GM12873 (cell line): Measurements from ENCODE around the gene GPR162.
A peak's percentile ranks its signal among the peaks of the same experiment; 100 is the strongest.

Experiments used
- TF ChIP-seq, protein P1 (sequence below): IDR thresholded peaks from 2 replicates; pipeline ENCODE4 v1.5.1; 2012; ENCODE audit warnings: low read depth, mild to moderate bottlenecking, moderate library complexity, low read length, control low read depth; ENCODE audit not compliant: insufficient read depth; ENCODE audit errors: missing control alignments

Gene GPR162

GRCh38 chr12:6824085-6824775 lies 2.6 kb downstream of the GPR162 start:
- TF ChIP-seq, protein P1, sequence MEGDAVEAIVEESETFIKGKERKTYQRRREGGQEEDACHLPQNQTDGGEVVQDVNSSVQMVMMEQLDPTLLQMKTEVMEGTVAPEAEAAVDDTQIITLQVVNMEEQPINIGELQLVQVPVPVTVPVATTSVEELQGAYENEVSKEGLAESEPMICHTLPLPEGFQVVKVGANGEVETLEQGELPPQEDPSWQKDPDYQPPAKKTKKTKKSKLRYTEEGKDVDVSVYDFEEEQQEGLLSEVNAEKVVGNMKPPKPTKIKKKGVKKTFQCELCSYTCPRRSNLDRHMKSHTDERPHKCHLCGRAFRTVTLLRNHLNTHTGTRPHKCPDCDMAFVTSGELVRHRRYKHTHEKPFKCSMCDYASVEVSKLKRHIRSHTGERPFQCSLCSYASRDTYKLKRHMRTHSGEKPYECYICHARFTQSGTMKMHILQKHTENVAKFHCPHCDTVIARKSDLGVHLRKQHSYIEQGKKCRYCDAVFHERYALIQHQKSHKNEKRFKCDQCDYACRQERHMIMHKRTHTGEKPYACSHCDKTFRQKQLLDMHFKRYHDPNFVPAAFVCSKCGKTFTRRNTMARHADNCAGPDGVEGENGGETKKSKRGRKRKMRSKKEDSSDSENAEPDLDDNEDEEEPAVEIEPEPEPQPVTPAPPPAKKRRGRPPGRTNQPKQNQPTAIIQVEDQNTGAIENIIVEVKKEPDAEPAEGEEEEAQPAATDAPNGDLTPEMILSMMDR, result no peak

DNA sequence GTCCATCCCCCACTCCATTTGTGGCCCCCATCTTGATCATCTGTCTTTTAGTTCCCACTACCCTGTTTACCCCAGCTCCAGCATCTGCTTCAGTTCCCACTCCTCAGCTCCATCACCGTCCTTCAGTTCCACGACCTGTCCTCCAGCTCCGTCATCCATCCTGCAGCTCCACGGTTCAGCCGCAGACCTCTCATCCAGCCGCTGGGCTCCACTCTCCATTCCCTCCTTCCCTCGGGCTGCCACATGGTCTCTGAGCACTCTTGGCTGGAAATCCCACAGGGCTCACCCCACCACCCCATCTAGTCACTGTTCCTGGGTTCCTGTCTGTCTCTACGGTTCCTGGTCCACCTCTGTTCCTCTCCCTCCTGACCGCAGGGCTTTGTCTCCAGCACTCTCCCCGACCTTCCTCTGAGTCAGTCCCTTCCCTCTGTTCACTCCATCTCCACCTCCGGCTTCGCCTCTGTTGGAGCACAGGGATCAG lies 3.3 kb downstream of the GPR162 start:
- TF ChIP-seq, protein P1, result no peak

DNA sequence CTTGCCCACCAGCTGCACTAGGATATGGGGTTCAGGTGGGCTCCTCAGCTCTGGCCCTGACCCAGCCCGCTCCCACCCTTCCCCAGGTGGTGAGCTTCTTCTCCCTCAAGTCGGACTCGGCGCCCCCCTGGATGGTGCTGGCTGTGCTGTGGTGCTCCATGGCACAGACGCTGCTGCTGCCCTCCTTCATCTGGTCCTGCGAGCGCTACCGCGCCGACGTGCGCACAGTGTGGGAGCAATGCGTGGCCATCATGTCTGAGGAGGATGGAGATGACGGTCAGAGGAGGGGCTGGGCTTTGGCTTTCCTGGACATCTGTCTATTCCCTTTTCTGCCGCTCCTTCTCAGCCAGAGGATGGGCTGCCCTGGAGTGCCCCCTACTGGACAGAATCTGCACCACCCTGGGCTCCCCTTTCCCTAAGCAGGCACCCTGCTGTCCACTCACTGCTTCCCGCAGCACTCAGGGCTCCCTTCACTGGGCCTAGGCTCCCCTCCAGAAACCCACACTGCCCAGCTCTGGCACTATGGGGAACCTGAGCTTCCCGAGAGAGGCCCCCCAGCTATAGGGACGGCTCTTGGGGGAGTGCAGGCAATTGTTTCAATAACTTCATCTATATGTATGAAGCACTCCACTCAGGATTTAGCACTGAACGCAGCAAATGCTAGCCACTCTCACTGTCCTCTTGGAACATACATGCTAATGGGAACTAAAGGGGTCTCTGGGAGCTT lies 3.9 kb downstream of the GPR162 start:
- TF ChIP-seq, protein P1, result peak; percentile 97

DNA sequence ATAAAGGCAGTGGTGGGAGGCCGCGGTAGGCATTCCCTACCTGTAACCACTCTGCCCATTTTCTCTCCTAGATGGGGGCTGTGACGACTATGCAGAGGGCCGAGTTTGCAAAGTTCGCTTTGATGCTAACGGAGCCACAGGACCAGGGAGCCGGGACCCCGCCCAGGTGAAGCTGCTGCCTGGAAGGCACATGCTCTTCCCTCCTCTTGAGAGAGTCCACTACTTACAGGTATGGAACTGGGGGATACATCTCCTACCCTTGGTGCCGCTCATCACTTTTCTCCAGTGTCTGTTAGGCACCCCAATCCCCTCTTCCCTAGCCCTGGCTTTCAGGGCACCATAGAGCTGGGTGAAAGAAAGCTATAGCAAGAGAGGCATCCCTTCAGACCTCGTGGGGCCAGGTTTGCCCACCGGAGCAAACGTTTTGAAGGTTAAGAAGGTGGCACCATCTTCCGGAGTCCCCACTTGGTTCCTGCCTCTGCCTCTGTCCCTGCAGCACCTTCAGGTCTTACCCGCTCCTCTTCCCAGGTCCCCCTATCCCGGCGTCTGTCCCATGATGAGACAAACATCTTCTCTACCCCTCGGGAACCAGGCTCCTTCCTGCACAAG lies 4.6 kb downstream of the GPR162 start:
- TF ChIP-seq, protein P1, result no peak

DNA sequence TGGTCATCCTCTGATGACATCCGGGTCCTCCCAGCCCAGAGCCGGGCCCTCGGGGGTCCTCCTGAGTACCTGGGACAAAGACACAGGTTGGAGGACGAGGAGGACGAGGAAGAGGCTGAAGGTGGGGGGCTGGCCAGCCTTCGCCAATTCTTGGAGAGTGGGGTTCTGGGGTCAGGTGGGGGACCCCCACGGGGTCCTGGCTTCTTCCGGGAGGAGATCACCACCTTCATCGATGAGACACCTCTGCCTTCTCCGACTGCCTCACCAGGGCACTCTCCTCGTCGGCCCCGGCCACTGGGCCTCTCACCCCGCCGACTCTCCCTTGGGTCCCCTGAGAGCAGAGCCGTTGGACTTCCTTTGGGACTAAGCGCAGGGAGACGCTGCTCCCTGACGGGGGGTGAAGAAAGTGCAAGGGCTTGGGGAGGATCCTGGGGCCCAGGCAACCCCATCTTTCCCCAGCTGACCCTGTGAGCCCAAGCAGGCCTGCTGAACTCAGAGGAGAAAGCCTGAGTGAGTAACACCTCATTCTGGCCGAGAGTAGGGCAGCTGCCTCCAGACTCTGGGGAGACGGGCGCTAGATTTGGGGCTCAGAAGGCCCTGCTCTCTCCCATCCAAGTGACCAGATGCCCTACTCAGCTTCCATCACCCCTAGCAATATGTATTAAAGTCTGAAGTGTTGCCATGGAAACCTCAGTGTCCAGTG lies 5.3 kb downstream of the GPR162 start:
- TF ChIP-seq, protein P1, result no peak

DNA sequence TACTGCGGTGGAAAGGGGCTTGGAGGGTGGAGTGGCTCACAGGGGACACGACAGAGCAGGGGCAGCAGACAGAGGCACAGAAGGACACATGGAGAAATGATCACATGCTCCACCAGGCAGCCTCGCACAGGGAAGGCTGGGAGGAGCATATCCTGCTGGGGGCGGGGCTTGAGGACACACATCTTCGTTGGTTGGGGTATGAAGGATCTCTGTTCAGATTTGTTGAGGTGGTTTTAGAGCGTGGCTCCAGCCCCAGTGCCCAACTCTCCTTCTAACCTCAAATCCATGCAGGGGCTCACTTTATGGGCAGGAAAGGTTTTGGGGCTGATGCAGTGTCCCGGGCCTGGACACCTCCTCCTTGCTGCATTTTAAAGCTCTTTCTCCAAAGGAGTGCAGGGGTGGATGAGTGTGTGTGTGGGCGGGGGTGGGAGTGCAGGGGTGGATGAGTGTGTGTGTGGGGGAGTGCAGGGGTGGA lies 5.9 kb downstream of the GPR162 start:
- TF ChIP-seq, protein P1, result no peak
